DND-41 (cell line): ENCODE data around the gene ADAMTSL2.

ENCODE experiments used
- ATAC-seq: fragments of 200-7000 bp; cut with Tn5 transposase; 3 replicates; pipeline ENCODE4 v1.9.1; 2021; ENCODE audit warnings: low read depth; ENCODE audit not compliant: insufficient read depth
- DNase-seq: peaks from one replicate; pipeline ENCODE4 v3.0.0-alpha.2; 2020
- H2AFZ ChIP-seq: 2 replicates; pipeline ENCODE4 v1.6.0; 2012; ENCODE audit warnings: low read depth, low read length
- H3K27ac ChIP-seq: 2 replicates; pipeline ENCODE4 v1.5.1; 2012; ENCODE audit warnings: low read length, inconsistent platforms
- H3K27me3 ChIP-seq: fragments of 200-600 bp; sonication (generic); 2 replicates; pipeline ENCODE4 v1.6.0; 2012; ENCODE audit warnings: low read length, mild to moderate bottlenecking, inconsistent platforms; ENCODE audit not compliant: insufficient read depth, poor library complexity
- H3K36me3 ChIP-seq: 2 replicates; pipeline ENCODE4 v1.5.1; 2012; ENCODE audit warnings: low read length, inconsistent platforms; ENCODE audit not compliant: insufficient read depth
- H3K4me1 ChIP-seq: 2 replicates; pipeline ENCODE4 v1.5.1; 2012; ENCODE audit warnings: mild to moderate bottlenecking, low read length; ENCODE audit not compliant: insufficient read depth
- H3K4me2 ChIP-seq: 2 replicates; pipeline ENCODE4 v1.6.0; 2012; ENCODE audit warnings: mild to moderate bottlenecking, moderate library complexity, low read length, inconsistent platforms; ENCODE audit not compliant: insufficient read depth
- H3K4me3 ChIP-seq, 2 experiments: fragments of 200-600 bp in 1 of 2; shearing (Covaris generic) in 1 of 2; 2 replicates each; pipeline ENCODE4 v1.5.1; 2012 to 2016; ENCODE audit warnings: inconsistent platforms in 2 of 2, low read length in 2 of 2, mild to moderate bottlenecking in 2 of 2, low read depth in 1 of 2, moderate library complexity in 1 of 2
- H3K79me2 ChIP-seq: 2 replicates; pipeline ENCODE4 v1.6.0; 2012; ENCODE audit warnings: low read length, inconsistent platforms; ENCODE audit not compliant: insufficient read depth
- H3K9ac ChIP-seq: 2 replicates; pipeline ENCODE4 v1.6.0; 2012; ENCODE audit warnings: low read depth, mild to moderate bottlenecking, inconsistent platforms, low read length, moderate library complexity
- H3K9me3 ChIP-seq: 2 replicates; pipeline ENCODE4 v1.5.1; 2012; ENCODE audit warnings: low read length, moderate library complexity, mild to moderate bottlenecking, inconsistent platforms; ENCODE audit not compliant: insufficient read depth, severe bottlenecking
- H4K20me1 ChIP-seq: 2 replicates; pipeline ENCODE4 v1.6.0; 2012; ENCODE audit warnings: low read length; ENCODE audit not compliant: insufficient read depth
- CTCF ChIP-seq: IDR thresholded peaks from 2 replicates; pipeline ENCODE4 v1.5.1; 2012; ENCODE audit warnings: borderline replicate concordance, low read length, moderate library complexity, mild to moderate bottlenecking; ENCODE audit not compliant: poor library complexity, severe bottlenecking; ENCODE audit errors: extremely low read depth
- EZH2 ChIP-seq: IDR thresholded peaks from 3 replicates; pipeline ENCODE4 v1.6.1; 2012; ENCODE audit warnings: borderline replicate concordance, low read depth, mild to moderate bottlenecking, moderate library complexity, low read length, inconsistent platforms; ENCODE audit not compliant: severe bottlenecking

The ADAMTSL2 gene

GRCh38 chr9:133564451-133565116 is 30.1 kb downstream of the ADAMTSL2 start:
- Histone ChIP-seq H4K20me1 (no peaks in the 10 kb centered on the region), H3K27ac (no peak overlapping the region), H3K36me3 (no peaks in the 10 kb centered on the region), H3K4me2 (no peak overlapping the region), H3K9me3 (no peaks in the 10 kb centered on the region), H3K79me2 (no peaks in the 10 kb centered on the region), H3K9ac (no peak overlapping the region), H3K27me3 (no peaks in the 10 kb centered on the region), H3K4me3 (no peak overlapping the region), H2AFZ (no peak overlapping the region), H3K4me1 (no peaks in the 10 kb centered on the region)
- ATAC-seq (no peak), DNase-seq (no peak)
- TF ChIP-seq EZH2 (no peak), CTCF (no peak)

GRCh38 chr9:133566382-133566781 is 31.9 kb downstream of the ADAMTSL2 start:
- H3K4me1 ChIP-seq, result no peaks in the 10 kb centered on the region
- DNase-seq (no peak), ATAC-seq (no peak)
- H3K79me2 ChIP-seq, result no peaks in the 10 kb centered on the region
- no peaks in the 10 kb centered on the region for H3K27me3 ChIP-seq
- H3K4me3 ChIP-seq, result no peak overlapping the region
- no peak overlapping the region for H3K9ac ChIP-seq
- H3K9me3 ChIP-seq, result no peaks in the 10 kb centered on the region
- no peaks in the 10 kb centered on the region for H4K20me1 ChIP-seq
- no peak overlapping the region for H2AFZ ChIP-seq
- TF ChIP-seq EZH2 (no peak), CTCF (no peak)
- no peaks in the 10 kb centered on the region for H3K36me3 ChIP-seq
- H3K27ac ChIP-seq, result no peak overlapping the region
- no peak overlapping the region for H3K4me2 ChIP-seq

GRCh38 chr9:133566817-133567216 is 32.3 kb downstream of the ADAMTSL2 start:
- H4K20me1 ChIP-seq, result no peaks in the 10 kb centered on the region
- H3K79me2 ChIP-seq, result no peaks in the 10 kb centered on the region
- H3K4me1 ChIP-seq, result no peaks in the 10 kb centered on the region
- no peaks in the 10 kb centered on the region for H3K9me3 ChIP-seq
- no peak for ATAC-seq
- H2AFZ ChIP-seq, result no peak overlapping the region
- DNase-seq, result no peak
- TF ChIP-seq CTCF (no peak), EZH2 (no peak)
- H3K27me3 ChIP-seq, result no peaks in the 10 kb centered on the region
- H3K4me3 ChIP-seq, result no peak overlapping the region
- no peak overlapping the region for H3K9ac ChIP-seq
- no peaks in the 10 kb centered on the region for H3K36me3 ChIP-seq
- H3K4me2 ChIP-seq, result no peak overlapping the region
- H3K27ac ChIP-seq, result no peak overlapping the region
